GM12891 (cell line): Measurements from ENCODE around the gene SDC1.

Source experiments
- PAX5 ChIP-seq: IDR thresholded peaks from 2 replicates; pipeline ENCODE4 v1.6.1; 2011; ENCODE audit warnings: low read length, moderate library complexity, mild to moderate bottlenecking; ENCODE audit not compliant: insufficient read depth, severe bottlenecking
- POLR2A ChIP-seq: IDR thresholded peaks from 2 replicates; pipeline ENCODE4 v1.6.1; 2011; ENCODE audit warnings: low read depth, low read length, control low read depth
- POLR2AphosphoS5 ChIP-seq: IDR thresholded peaks from 2 replicates; pipeline ENCODE4 v1.6.1; 2011; ENCODE audit warnings: low read depth, low read length, control low read depth
- POU2F2 ChIP-seq: IDR thresholded peaks from 2 replicates; pipeline ENCODE4 v1.6.1; 2011; ENCODE audit warnings: low read depth, mild to moderate bottlenecking, control low read depth, low read length, moderate library complexity
- SPI1 ChIP-seq: IDR thresholded peaks from 2 replicates; pipeline ENCODE4 v1.6.1; 2011; ENCODE audit warnings: low read depth, low read length, control low read depth
- TAF1 ChIP-seq: IDR thresholded peaks from 2 replicates; pipeline ENCODE4 v1.6.1; 2011; ENCODE audit warnings: low read depth, low read length, control low read depth

DNA sequence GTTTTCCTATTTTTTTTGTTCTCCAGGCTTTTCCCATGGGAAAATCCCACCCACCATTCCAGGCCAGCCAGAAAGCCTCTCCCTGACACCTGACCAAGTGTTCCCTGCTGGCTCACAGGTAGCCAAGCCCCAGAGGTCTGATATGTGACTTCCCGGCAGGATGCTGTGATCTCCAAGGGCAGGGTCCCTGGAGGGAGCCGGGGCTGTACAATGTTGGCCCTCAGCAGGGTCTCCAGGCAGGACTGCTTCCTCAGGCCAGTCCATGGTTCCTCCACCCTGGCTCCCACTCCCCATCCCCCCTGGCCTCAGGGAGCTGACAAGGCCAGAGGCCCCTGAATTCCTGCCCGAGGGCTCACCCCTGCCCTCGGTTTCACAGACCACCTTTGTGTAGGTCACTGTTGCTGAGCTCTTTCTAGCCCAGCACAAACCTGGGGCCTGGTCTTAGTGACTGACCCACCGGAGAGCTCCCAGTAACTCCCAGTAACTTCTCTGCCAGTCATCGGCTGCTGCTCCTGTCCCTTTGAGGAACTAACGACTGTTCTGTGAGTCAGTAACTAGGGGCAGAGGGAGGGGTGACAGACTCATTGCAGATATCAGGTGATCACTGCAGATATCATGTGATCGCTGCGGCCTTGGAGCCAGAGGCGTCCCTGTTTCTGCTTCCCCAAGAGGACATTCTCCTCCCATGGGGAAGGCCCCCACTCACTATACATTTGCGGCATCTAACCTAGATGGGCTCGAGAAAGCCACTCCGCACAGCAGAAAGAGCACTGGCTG lies 38.7 kb downstream of the SDC1 start:
- TF ChIP-seq POLR2AphosphoS5: no peak
- no peak for TF ChIP-seq POLR2A
- no peak for TF ChIP-seq TAF1
- no peak for TF ChIP-seq SPI1
- no peak for TF ChIP-seq POU2F2
- no peak for TF ChIP-seq PAX5
